DMS 273 (cell line): ENCODE data around the gene TDRD10.

Experiments
- DNase-seq: peaks from one replicate; lab custom pipeline; 2025; ENCODE audit not compliant: unreplicated experiment; lab: John Stamatoyannopoulos, UW

The TDRD10 gene

DNA sequence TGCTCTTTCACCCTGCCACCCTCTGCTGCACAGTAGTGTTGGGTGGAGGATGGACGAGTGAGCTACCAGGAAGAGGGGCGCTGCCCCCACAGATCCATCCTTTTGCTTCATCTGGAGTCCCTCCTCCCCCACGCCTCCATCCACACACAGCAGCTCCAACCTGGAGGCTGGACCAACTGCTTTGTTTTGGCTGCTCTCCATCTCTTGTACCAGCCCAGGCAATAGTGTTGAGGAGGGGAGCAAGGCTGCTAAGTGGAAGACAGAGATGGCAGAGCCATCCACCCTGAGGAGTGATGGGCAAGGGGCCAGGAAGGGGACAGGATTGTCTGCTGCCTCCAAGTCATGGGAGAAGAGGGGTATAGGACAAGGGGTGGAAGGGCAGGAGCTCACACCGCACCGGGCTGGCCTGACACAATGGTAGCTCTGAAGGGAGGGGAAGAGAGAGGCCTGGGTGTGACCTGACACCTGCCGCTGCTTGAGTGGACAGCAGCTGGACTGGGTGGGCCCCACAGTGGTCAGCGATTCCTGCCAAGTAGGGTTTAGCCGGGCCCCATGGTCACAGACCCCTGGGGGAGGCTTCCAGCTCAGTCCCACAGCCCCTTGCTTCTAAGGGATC lies 74.0 kb downstream of the TDRD10 start:
- DNase-seq, result no peak

DNA sequence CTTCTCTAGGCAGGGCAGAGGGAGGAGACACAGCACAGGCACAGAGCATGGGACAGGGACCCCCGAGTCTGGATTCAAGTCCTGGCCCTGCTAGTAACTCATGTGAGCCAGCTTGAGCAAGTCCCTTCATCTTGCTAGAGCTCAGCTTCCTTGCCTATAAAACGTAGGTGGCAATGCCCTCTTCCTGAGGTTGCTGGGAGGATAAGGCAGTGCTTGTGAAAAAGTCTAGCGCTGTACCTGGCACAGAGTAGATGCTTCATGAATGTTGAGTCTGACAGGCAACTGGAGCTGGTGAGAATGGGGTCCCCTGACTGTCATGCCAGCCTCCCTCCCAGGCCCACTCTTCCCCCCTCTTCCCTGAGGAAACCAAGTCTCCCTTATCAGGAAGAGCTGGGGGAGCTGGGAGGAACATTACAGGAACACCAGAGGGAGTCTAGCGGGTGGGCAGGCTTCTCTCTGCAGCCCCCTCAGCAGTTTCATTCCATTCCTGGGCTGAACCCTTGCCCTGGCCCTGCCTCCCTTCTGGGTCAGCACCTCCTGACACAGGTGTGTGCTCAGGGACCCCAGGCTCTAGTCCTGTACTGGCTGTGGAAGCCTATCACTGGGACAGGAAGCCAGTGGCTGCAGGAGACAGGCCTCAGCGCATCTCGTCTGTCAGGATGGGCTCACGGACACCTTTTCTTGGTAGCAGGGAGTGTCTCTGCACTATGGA lies 75.5 kb downstream of the TDRD10 start:
- no peak for DNase-seq

- DNase-seq, result peak; percentile 76
Observed at GRCh38 chr1:154578058-154578418, 76.0 kb downstream of the TDRD10 start.

GRCh38 chr1:154579374-154579773 lies 77.4 kb downstream of the TDRD10 start:
- no peak for DNase-seq

- no peak for DNase-seq
Observed at GRCh38 chr1:154581766-154582165, 79.7 kb downstream of the TDRD10 start.

- no peak for DNase-seq
Observed at GRCh38 chr1:154582885-154583284, 80.9 kb downstream of the TDRD10 start.

- peak; percentile 17 for DNase-seq
Observed at GRCh38 chr1:154583773-154584172, 81.8 kb downstream of the TDRD10 start.

DNA sequence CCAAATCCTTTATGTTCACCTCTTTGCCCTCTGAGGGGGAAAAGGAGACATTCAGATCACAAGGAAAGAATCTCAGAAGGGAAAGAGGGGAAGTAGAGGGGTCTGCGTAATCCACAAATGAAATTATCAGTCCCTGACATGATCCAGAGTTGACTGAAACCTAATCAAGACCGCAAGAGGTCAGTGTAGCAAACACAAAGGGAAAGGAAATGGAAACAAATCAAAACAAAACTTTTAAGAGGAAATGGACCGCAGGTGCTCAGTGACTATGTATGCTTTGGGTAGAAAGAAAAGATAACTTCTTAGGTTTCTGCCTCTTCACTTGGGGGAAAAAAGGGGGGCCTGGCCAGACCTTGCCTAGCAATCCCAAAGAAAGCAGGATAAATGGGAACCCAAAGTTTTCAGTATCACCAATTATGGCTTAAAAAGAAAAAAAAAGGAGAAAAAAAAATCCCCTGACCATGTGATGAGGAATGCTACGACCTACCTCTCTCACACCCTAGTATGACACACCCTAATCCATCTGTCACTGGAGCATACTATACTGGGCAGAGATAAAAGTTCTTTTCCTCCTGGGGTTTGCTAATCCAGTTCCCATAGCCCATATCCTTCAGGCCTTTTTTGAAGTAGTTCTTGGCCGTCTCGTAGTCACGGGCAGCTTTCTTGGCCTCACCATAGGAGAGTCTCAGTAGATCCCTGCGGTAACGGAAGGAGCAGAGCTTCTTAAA lies 82.4 kb downstream of the TDRD10 start:
- no peak for DNase-seq

GRCh38 chr1:154586231-154586630 lies 84.2 kb downstream of the TDRD10 start:
- DNase-seq, result no peak

DNA sequence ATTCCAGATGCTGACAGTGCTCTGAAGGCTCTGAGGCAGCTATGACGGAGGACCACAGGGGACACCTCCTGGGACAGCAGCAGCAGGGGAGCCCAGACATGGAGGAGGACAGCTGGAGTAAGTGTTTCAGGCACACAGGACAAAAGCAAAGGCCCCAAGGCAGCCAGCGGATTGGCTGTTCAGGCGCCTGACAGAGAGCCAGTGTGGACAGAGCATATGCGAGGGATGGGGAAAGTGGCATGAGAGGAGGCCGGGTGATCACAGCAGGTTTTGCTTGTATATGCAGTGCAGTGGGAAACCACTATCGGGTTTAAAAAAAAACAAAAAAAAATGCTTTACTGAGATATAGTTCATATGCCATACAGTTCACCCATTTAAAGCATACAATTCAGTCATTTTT lies 84.6 kb downstream of the TDRD10 start:
- no peak for DNase-seq

GRCh38 chr1:154589780-154590179 lies 87.8 kb downstream of the TDRD10 start:
- no peak for DNase-seq

DNA sequence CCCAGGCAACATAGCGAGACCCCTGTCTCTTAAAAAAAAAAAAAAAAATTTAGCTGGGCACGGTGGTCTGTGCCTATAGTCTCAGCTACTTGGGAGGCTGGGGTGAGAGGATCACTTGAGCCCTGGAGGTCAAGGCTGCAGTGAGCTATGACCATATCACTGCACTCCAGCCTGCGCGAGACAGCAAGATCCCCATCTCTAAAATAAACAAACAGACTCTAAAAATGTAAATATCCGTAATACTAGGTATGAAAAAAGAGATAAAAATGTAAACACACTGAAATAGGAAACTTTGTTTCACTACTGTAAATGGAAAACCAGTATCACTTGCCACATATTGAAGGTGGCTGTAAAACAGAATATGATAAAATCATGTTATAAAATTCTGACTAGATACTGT lies 88.7 kb downstream of the TDRD10 start:
- no peak for DNase-seq

DNA sequence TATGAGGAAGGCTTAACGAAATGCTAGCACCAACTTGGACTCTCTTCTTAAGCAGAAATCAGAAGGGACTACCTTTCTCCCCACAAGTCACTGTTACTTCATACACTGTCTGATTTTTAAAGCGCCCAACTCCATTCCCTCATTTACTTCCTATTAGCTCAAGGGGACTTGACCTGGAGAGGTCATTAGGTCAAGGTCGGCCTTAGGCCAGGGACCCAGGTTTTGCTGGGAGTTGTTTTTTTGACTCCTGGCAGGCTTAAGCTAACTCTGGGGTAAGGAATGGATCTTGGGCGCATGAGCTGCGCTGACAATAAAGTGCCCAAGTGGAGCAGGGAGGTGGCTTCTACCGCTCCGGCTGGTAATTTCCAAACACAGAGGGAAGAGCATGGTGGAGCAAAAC lies 89.2 kb downstream of the TDRD10 start:
- no peak for DNase-seq

- DNase-seq, result peak; percentile 12
Observed at GRCh38 chr1:154593390-154593789, 91.4 kb downstream of the TDRD10 start.

GRCh38 chr1:154594811-154595210 lies 92.8 kb downstream of the TDRD10 start:
- DNase-seq, result no peak

DNA sequence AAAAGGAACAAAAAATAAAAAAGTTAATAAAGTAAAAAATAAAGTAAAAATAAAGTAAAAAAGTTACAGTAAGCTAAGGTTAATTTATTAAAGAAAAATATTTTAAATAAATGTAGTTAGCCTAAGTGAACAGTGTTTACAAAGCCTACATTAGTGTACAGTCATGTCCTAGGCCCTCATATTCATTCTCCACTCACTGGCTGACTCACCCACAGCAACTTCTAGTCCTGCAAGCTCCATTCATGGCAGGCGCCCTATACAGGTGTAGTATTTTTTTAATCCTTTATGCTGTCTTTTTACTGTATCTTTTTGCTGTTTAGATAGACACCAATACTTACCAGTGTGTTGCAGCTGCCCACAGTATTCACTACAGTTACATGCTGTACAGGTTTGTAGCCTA lies 93.6 kb downstream of the TDRD10 start:
- DNase-seq, result no peak
